Non-pigmented ciliary epithelial cell (primary cell): Measurements from ENCODE around the gene TBC1D21.

Source experiments
- DNase-seq: peaks from one replicate; pipeline ENCODE4 v3.0.0-alpha.2; 2010; ENCODE audit warnings: low read depth

TBC1D21 gene

DNA sequence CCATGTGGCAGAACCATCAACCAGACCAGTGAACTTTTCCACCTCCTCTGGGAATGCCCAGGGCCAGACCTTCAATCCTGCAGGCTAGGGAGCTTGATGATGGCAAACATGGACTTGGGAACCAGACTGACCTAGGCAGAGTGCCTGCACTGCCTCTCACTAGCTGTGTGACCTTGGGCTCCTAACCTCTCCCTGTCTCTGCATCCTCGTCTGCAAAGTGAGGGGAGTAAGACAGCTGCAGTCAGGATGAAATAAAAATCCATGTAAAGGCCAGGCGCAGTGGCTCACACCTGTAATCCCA, 35.4 kb downstream of the TBC1D21 start:
- DNase-seq: no peak

DNA sequence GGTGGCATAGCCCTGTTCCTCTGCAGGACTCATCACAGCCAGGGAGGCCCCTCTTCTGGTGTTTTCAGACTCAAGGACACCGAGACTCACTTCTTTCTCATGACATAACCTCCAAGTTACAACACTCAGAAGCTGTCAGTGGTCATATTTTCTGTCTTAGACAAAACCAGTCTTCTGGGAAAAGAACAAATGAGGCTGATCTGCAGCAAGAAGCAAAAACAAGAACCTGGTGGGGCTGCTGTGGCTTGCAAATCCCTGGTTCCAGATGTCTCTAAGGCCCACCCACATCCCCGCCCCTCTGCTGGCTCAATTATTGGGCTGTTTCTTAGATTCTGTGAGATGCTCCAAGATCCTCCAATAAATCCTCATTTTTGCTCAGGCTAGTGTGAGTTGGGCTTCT, 36.3 kb downstream of the TBC1D21 start:
- no peak for DNase-seq

DNA sequence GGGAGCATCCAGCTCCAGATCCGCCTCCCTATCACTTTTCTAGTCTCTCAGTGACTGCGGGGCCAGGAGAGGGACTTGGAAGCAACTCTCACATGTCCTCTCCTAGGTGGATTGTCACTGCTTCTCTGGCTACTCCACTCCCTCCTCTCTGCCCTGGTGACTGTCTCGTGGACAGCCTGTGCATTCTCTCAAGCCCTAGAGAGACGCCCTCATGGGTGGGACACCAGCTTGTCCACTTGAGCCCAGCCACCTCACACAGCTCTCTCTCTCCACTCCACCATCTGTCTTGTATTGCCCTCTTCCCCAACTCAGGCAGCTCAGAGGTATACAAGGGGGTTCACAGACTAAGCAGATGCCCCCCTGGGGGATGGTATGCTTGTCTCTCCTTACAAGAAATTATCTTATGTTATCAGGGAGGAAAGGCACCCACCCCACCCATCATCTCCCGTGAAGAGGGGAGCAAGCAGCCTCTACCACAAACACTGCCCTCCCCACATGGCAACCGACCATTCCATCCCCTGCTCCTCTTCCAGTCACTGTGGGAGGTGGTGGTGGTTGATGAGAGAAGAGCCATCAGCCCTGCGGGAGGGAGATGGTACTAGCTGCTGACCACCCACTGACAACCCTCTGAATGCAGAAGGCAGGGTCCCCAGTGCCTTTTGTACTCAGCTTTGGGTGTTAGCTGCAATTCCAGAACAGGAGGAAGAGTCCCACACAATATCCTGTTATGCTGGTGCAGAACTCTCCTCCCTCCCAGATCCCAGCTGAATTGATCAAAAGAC, 37.3 kb downstream of the TBC1D21 start:
- DNase-seq: no peak

DNA sequence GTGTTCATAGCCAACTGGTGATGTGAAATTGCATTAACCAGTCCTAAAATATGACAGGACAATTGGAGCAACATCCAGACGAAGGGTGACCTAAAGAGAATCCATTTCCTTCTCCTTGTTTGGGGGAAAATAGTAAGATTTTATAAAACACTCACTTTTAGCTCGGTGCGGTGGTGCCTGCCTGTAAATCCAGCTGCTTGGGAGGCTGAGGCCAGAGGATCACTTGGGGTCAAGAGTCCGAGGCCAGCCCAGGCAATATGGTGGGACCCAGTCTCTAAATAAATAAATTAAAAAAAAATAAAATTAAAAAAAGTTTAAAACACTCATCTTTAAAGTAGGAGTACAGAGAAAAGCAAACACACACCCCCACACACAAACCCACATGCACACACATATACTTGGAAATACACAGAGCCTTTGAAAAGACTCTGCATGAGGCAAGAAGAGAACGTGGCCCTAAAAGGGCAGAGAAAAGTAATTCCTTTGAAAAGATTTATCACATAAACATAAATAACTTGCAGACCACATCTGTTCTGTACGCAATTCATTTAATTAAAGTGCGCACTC, 38.7 kb downstream of the TBC1D21 start:
- DNase-seq: no peak

DNA sequence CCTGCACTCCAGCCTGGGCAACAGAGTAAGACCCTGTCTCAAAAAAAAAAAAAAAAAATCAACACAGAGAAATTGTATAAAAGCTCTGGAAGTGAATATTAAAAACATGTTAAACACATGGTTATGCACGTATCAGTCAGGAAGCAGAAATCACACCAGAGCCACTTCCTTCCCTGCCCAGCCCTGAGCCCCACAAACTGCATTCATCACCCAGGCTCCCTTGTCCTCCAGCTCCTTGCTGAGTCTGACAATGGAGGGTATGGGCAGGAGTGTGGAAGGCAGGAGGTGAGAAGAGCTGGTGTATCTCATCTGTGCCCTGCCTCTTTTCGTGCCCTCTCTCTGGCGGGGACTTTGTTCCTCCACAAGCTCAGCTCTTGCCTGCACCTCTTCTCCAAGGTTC, 40.8 kb downstream of the TBC1D21 start:
- DNase-seq: no peak

DNA sequence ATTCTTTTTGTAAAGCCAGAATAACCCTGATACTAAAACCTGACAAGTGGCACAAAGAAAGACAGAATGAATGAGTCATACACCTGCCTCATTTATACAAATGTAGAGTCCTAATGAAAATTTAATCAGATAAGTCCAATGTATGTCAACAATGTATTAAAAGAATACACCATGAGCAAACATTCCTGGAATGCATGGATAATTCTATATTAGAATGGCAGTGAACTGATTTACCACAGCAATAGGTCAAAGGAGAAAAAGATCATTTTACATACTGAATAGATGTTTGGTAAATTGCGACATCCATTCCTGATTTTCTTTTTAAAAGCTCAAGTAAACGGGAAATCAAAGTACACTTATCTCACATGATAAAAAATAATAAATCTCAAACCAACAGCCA, 41.7 kb downstream of the TBC1D21 start:
- DNase-seq: no peak

DNA sequence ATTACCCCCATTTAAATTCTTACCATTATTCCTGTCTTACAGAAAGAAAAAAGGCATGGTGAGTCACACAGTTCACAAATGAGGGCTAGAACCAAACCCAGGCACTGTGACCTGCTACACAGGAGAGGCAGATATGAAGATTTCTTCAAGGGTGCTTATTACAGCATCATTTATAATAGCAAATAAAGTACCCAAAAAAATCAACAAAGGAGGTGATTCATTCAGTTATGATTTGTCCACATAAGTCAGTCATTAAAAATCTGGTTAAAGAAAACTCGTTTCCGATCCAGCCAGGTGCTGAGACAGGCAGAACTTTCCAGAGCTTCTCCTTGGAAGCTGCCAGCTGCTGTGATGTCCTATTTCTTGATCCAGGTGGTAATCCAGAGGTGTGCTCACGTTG, 45.4 kb downstream of the TBC1D21 start:
- no peak for DNase-seq

DNA sequence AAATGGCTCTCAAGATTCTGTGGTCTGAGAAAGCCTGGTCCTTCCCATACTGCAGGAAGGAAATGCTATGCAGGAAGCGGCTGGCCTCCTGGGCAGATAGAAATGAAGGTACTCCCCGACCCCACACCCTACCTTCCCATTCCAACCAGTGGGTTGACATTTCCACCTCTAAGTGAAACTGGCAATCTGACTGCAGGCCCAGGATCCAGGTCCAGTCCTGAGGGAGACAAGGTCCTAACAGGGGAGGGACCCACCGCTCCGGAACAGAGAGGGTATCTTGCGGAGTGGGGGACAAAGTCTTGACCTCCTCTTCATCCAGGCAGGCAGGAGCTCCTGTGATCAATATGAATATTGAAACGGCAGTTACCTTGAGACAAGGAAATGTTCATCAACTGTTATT, 46.3 kb downstream of the TBC1D21 start:
- DNase-seq: no peak

DNA sequence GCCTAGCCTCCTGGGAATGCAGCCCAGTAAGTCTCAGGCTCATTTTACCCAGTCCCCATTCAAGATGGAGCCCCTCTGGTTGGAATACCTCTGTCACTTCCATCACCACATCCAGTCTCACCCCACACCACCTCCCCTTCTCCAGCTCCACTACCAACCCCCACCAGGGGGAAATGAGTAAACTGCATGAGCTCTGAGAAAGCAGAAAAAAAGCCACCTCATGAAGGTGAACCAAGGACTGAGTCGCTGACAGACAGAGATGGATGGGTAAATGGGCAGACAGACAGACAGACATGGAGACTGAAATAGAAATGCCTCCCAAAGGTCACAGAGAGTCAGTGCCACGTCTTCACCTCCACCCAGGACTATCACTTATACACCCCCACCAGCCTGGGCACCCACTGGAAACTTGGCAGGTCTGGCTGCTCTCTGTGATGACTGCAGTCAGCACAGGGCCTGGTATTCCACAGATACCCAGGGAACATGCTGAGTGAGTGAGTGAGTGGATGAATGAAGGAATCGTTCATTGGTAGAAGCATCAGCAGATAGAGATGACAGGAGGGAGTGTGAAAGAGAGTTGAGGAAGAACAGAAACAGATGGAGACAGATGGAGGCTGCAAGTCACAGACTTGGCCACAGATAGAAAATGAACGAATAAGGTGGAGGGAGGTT, 48.0 kb downstream of the TBC1D21 start:
- no peak for DNase-seq

DNA sequence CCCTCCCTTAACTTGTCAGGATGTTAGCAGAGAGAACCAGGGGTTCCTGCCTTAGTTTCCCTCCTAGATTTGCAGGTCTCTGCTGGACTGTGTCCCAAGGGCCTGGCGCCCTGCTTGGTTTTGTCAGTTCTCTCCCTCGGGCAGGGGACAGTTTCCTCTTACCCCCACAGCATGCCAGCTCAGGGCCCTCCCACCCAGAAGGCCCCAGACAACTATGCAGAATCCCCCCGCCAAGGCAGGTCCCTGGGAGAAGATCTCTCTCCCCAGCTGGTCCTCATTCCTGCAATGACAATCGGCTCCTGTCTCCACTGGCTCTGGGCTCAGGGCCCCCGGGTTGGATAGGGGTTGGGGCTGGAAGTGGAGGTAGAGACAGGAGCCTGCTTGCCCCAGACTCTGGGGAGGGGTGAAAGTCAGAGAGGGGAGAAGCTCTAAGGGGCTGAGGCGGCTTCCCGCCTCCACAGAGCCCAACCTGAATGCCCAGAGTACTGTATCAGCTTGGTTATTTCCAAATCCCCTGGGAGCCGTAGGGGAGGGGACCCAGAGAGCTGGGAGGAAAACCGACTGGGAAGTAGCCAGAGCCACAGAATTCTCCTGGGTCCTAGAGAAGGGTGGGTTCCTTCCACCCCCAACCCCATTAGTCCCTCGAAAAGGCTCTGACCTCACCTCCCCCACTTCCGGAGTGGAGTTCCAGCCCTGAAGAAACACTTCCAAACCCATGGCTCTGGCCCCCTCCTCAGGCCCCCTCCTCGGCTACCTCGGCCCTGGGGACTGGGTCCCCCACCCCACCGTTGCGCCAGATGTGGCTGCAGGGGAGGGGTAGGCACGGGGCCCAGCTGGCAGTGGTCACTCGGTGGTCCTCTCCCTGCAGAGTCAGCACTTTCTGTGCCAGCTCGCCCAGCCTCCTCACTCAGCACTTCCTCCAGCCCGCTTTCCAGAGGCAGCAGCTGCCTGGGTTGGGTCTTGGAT, 49.1 kb downstream of the TBC1D21 start:
- DNase-seq: no peak

DNA sequence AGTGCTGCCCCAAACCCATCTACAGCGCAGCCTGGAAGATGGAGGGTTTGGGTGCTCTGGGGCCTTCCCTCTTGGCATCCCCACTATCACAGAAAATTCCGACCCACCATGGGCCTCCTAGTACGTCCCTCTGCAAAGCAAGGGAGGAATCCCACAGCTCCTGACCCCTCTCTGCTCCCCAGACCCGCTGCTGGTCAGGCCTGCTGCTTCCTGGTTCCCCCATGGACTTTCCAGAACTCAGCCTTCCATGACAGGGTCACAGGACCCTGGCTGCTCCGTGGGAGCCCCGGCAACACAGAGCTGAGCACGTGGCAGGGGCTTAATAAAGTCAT, 49.8 kb downstream of the TBC1D21 start:
- DNase-seq: no peak

DNA sequence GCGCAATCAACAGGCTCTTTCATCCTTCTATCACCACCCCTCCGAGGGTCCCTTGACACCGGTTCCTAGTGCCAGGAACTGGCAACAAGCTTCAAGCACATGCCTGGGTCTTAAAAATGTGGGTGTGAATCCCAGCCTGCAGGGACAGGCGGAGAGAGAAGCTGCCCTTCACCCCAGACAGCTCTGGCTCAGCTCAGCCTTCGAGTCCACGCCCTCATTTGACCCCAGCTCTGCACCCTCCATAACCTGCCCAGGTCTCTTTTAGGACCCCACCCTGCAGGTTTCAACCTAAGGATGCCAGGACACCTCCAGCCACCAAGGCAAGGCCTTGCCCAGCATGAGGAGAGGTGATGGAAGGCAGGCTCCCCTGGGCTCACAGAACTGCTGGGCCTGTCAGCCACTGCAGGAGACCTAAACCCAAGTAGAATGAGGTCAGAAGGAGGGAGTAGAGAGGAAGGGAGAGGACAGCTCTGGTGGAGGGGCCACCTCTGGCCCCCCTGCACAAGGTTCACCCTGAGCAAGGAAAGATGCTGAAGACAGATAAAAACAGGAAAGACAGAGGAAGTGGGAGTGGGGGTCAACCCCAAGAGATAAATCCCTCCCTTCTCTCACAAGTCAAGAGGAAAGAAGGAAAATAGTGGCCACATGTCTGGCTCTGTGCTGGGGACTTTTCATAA, 50.3 kb downstream of the TBC1D21 start:
- DNase-seq: no peak

DNA sequence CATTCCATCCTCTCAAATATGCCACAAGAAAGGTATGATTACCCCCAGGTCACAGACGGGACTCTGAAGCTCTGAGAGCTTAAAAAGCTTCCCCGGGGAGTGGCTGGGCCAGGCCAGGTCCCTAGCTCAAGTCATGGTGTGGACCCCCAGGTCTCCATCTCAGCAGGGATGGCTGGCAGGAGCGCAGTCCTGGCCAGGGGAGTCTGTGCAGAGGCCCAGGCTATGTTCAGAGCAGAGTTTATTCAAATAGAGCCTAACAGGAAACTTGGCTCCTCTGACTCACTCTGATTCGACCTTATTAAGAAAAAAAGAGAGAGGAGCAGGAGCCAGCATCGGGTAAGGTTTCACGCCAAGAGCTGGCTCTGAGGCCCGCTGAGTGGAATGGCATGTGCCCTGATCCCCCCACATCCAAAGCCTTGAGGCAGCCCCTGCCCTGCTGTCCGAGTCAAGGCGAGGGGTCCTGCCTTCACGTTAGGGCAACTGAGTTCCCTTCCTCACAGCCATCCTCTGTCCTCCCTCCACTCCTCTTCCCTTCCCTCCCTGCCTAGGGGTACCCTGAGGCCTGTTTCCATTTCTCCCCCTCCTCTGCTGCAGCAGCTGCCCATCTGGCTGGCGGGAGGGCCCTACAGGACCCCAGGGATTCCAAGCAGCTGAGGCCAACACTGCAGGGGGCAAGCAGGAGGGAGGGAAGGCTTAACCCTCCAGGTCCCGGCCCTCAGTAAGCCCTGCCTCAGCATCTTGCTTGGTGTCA, 51.0 kb downstream of the TBC1D21 start:
- no peak for DNase-seq

DNA sequence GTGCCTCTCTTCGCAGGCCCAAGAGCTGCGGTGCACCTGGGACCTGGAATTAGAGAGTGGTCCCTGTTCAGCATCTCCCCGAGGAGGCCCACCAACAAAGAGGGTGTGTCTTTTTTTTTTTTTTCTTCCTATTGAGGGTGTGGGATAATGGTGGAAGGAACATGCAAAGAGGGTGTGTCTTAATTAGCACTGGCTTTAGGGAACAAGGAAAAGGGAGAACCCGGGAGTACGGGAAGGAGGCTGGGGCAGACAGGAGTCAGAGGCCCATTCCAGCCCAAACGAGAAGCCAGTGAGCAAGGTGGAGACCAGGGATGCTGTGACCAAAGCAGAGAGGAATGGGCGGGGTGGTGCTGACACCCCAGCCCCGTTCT, 52.5 kb downstream of the TBC1D21 start:
- no peak for DNase-seq

DNA sequence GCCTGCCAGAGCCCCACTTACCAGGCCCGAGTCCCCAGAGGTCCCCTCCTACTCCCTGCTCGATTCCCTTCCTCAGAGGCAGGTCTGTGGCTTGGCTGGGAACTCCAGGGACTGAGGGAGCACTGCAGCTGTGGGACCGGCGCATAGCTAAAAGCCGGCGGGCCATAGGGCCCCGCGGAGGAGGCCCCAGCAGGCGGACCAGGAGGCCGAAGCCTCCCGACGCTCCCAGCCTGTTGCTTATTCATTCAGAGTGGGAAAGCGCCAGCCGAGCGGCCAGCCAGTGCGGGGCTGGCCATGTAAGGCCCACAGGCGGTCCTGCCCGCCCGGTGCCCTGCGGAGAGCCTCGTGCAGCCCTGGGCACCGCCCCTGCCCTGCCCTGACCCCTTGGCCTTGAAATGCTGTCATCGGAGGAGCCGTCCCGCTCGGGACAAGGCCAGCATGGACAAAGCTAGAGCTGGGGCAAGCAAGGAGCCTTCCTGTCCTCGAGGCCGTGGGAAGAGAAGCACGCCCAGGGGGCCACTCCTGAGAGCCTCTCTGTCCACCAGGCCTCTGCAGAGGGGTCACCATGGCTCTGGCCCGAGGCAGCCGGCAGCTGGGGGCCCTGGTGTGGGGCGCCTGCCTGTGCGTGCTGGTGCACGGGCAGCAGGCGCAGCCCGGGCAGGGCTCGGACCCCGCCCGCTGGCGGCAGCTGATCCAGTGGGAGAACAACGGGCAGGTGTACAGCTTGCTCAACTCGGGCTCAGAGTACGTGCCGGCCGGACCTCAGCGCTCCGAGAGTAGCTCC, 53.0 kb downstream of the TBC1D21 start, which contains the start of gene LOXL1:
Gene LOXL1 (plus strand): TSS at position 244 of the 784 bp plus-strand sequence. CDS start 322 bp downstream, at position 566.
- no peak for DNase-seq

DNA sequence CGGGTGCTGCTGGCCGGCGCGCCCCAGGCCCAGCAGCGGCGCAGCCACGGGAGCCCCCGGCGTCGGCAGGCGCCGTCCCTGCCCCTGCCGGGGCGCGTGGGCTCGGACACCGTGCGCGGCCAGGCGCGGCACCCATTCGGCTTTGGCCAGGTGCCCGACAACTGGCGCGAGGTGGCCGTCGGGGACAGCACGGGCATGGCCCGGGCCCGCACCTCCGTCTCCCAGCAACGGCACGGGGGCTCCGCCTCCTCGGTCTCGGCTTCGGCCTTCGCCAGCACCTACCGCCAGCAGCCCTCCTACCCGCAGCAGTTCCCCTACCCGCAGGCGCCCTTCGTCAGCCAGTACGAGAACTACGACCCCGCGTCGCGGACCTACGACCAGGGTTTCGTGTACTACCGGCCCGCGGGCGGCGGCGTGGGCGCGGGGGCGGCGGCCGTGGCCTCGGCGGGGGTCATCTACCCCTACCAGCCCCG, 53.7 kb downstream of the TBC1D21 start:
- DNase-seq: no peak

DNA sequence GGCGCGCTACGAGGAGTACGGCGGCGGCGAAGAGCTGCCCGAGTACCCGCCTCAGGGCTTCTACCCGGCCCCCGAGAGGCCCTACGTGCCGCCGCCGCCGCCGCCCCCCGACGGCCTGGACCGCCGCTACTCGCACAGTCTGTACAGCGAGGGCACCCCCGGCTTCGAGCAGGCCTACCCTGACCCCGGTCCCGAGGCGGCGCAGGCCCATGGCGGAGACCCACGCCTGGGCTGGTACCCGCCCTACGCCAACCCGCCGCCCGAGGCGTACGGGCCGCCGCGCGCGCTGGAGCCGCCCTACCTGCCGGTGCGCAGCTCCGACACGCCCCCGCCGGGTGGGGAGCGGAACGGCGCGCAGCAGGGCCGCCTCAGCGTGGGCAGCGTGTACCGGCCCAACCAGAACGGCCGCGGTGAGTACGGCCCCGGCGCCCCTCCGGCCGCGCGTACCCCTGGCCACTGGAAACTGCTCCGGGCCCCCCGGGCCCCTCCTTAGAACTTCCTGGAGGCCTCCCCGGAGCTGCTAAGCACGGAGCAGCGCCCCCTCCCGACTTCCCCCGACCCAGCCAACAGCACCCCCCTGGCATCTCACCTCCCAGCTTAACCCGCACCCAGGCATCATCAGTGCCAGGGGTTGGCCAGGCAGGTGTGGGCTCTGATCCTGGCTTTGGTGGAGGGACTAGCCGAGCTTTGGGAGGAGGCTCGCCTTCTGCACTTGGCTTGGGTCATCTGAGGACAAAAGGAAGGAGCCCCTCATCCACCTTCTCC, 54.3 kb downstream of the TBC1D21 start:
- no peak for DNase-seq

DNA sequence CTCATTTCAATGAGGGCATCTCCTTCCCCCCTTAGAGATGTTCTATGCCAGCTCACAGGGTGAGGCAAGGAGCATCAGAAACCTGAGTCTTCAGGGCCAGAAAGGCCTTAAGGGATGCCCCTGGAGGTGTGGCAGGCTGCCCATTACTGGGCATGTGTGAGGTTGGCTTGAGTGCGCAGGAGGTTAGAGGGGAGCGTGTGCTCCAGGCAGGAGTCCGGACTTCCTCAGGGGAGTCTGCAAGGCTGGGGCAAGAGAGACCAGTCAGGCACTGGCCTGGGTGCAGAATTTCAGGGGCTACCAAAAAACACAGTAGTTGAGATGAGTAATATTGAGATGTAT, 54.8 kb downstream of the TBC1D21 start:
- DNase-seq: no peak

DNA sequence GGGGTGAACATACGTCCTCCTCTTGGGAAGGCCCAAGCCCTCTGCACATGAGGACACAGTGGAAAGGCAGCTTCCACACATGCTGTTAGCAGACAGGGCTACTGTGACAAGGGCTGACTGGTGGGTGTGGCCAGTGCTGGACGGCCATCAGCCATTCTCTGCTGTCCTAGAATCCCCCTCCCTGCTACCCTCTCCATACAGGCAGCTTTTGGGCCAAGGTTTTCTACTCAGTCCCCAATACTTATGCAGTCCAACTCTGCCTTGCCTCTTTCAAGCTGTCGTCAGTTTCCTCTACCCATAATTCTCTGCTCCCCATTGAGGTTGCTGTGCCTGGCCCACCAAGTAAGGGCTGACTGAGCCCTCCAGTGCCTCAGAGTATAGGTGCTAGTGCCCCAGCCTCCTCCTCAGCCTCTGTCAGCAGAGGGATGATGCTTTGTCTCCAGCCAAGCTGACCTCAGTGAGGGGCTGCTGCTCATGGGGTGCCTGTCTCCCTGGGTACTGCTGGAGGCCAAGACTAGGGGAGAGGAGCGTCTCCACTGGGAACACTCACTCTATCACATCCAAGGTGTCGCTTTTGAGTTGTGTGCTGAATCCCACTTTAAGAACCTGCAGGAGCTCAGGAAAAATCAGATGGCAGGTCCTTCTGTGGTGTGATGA, 55.7 kb downstream of the TBC1D21 start:
- no peak for DNase-seq
